Thymus (tissue), 11 donors: Measurements from ENCODE around the gene SDR42E1. TPM values are rescaled to one million over a fixed set of nuclear protein-coding genes. Genes with fewer than 3 reads are reported as not detected.

ENCODE experiments used
- DNase-seq, 9 donors: peaks; one replicate each; pipeline ENCODE4 v3.0.0-alpha.2; 2013; ENCODE audit warnings: low spot score in 9 of 9, low read depth in 6 of 9, missing footprints in 1 of 9
- H3K27ac ChIP-seq, 2 donors: one replicate each; pipeline ENCODE4 v1.5.1; 2013; ENCODE audit warnings: control low read depth in 1 of 2, low read depth in 1 of 2, low read length in 1 of 2, mild to moderate bottlenecking in 1 of 2, moderate library complexity in 1 of 2
- H3K27me3 ChIP-seq, 2 donors: one replicate each; pipeline ENCODE4 v1.5.1; 2013; ENCODE audit warnings: low read length in 1 of 2; ENCODE audit not compliant: control insufficient read depth in 2 of 2, insufficient read depth in 1 of 2
- H3K36me3 ChIP-seq, 2 donors: one replicate each; pipeline ENCODE4 v1.5.1; 2013; ENCODE audit warnings: low read length in 1 of 2, mild to moderate bottlenecking in 1 of 2, moderate library complexity in 1 of 2; ENCODE audit not compliant: control insufficient read depth in 2 of 2, insufficient read depth in 2 of 2
- H3K4me1 ChIP-seq, 2 donors: one replicate each; pipeline ENCODE4 v1.5.1; 2013; ENCODE audit warnings: low read length in 2 of 2; ENCODE audit not compliant: control insufficient read depth in 2 of 2, insufficient read depth in 2 of 2
- H3K4me3 ChIP-seq, 2 donors: one replicate each; pipeline ENCODE4 v1.5.1; 2013; ENCODE audit warnings: low read length in 2 of 2, control low read depth in 1 of 2, mild to moderate bottlenecking in 1 of 2
- H3K9me3 ChIP-seq, 2 donors: one replicate each; pipeline ENCODE4 v1.5.1; 2013; ENCODE audit warnings: low read length in 1 of 2, mild to moderate bottlenecking in 1 of 2; ENCODE audit not compliant: control insufficient read depth in 2 of 2, insufficient read depth in 1 of 2
- WGBS: extraction: QIAGEN DNeasy Blood & Tissue Kit; methylation state at CpG from one replicate; pipeline ENCODE4 v1.1.7; 2013; 5-methylcytosine and 5-hydroxymethylcytosine counted together
- polyA plus RNA-seq: library from polyadenylated mRNA; stranded (reverse); fragments of 200-250 nt; gene quantifications from one replicate; pipeline ENCODE4 v1.2.3, GENCODE V29; 2013
- total RNA-seq: library from RNA; stranded (reverse); fragments of 120-200 nt; gene quantifications from one replicate; pipeline ENCODE4 v1.2.4, GENCODE V29; 2013
- donor health status: healthy.

The SDR42E1 gene
- total and polyA plus RNA-seq, 2 donors = 1.8 to 6.0 TPM

DNA sequence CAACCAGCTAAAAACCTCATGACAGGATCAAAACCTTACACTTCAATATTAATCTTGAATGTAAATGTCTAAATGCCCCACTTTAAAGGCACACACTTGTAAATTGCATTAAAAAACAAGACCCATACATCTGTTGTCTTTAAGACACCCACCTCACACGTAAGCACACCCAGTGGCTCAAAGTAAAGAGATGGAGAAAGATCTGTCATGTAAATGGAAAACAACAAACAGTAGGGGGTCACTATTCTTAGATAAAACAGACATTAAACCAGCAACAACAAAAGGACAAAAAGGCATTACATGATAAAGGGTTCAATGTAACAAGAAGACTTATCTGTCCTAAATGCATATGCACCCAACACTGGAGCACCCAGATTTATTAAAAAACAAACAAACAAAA lies 35.6 kb downstream of the SDR42E1 start:
- 36% methylated on average over 1 of the region's 1 CpG for WGBS
- Histone ChIP-seq H3K36me3 (no peaks in the 10 kb centered on the region), H3K4me3 (no peak overlapping the region), H3K9me3 (no peaks in the 10 kb centered on the region), H3K4me1 (no peaks in the 10 kb centered on the region), H3K27ac (no peak overlapping the region), H3K27me3 (no peaks in the 10 kb centered on the region)
- no peak for DNase-seq

DNA sequence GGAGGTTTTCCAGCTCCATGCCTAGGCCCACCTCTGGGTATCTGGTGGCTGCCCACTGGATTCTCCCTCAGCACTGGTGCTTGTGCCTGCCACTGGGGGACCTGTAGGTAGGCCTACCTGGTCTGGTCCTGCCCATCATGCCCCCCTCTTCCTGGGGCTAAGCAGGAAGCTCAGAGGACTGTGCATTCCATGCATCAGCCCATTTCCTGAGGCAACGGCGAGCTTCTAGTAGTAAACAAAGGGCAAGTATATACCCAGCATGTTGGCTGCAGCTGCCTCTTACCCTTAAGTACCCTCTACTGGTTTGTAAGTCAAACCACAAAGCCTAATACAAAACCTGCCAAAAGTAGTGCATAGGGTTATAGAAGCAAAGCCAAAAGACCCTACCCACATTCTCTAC lies 37.5 kb downstream of the SDR42E1 start:
- WGBS = 85% methylated on average over 2 of the region's 2 CpGs
- H3K27ac ChIP-seq = no peak overlapping the region
- DNase-seq = no peak
- no peaks in the 10 kb centered on the region for H3K4me1 ChIP-seq
- H3K27me3 ChIP-seq = no peaks in the 10 kb centered on the region
- no peaks in the 10 kb centered on the region for H3K9me3 ChIP-seq
- no peaks in the 10 kb centered on the region for H3K36me3 ChIP-seq
- no peak overlapping the region for H3K4me3 ChIP-seq

- Histone ChIP-seq H3K27me3 (no peaks in the 10 kb centered on the region), H3K9me3 (no peaks in the 10 kb centered on the region), H3K4me1 (no peaks in the 10 kb centered on the region), H3K36me3 (no peaks in the 10 kb centered on the region), H3K4me3 (no peak overlapping the region), H3K27ac (no peak overlapping the region)
- WGBS = 99% methylated on average over 1 of the region's 1 CpG
- no peak for DNase-seq
Observed at GRCh38 chr16:81971853-81972252, 39.4 kb downstream of the SDR42E1 start.

- WGBS = 78% methylated on average over 5 of the region's 5 CpGs
- no peaks in the 10 kb centered on the region for H3K9me3 ChIP-seq
- H3K4me3 ChIP-seq = no peak overlapping the region
- H3K36me3 ChIP-seq = no peaks in the 10 kb centered on the region
- no peak overlapping the region for H3K27ac ChIP-seq
- H3K27me3 ChIP-seq = no peaks in the 10 kb centered on the region
- no peaks in the 10 kb centered on the region for H3K4me1 ChIP-seq
- no peak for DNase-seq
Observed at GRCh38 chr16:81967358-81967757, 43.9 kb downstream of the SDR42E1 start.

- no peak overlapping the region for H3K27ac ChIP-seq
- H3K4me1 ChIP-seq = no peaks in the 10 kb centered on the region
- WGBS = 95% methylated on average over 6 of the region's 6 CpGs
- no peak overlapping the region for H3K4me3 ChIP-seq
- no peak for DNase-seq
- H3K36me3 ChIP-seq = no peaks in the 10 kb centered on the region
- H3K9me3 ChIP-seq = no peaks in the 10 kb centered on the region
- no peaks in the 10 kb centered on the region for H3K27me3 ChIP-seq
Observed at GRCh38 chr16:81964808-81965207, 46.5 kb downstream of the SDR42E1 start.

DNA sequence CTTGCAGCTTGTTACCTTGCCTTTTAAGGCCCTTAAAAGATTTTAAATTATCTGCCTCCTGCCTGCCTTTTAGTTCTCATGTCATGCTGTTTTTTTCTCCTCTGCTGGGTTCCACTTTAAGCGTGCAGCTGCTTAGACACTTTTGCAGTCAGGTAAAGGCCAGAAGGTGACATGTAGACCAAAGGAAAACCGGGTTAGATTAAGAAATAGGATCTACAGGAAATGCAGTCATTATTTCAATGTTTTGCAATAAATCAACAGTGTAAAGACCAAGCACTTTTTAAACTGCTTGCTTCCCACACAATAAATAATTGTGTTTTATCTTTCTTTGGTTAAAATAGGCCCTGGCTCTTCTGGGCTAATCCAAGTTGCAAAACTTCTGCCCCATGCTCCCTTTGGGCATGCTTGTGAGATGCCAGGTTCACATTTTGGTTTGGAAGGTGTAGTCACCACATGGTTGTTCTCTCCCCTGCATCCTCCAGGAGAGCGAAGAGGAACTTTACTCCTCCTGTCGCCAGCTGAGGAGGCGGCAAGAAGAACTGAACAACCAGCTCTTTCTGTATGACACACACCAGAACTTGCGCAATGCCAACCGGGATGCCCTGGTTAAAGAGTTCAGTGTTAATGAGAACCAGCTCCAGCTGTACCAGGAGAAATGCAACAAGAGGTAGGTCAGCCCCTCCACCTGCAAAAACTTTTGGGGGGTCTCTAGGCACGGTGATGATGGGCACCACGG lies 54.9 kb downstream of the SDR42E1 start:
- Histone ChIP-seq H3K4me3 (no peak overlapping the region), H3K36me3 (no peaks in the 10 kb centered on the region), H3K27me3 (no peaks in the 10 kb centered on the region), H3K27ac (no peak overlapping the region), H3K4me1 (no peaks in the 10 kb centered on the region), H3K9me3 (no peaks in the 10 kb centered on the region)
- 89% methylated on average over 9 of the region's 9 CpGs for WGBS
- no peak for DNase-seq

DNA sequence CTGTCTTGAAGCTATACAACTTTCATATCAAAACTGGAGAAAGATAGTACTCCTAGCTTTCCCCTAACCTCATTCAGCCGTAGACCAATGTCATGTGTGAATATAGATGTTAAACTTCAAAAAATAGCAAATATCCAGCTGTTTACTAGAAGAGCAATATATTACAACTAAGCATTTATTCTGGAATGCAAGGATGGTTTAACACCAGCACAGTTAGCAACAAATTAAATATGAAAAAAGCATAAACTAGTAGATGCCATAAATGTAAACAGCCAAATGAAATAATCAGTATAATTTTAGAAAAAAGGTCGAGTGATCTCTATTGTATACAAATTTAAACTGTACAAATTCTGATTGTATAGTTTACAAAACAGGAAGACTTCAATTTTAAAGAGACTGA lies 59.7 kb downstream of the SDR42E1 start:
- no peak overlapping the region for H3K4me3 ChIP-seq
- H3K4me1 ChIP-seq = no peaks in the 10 kb centered on the region
- no peak for DNase-seq
- H3K27ac ChIP-seq = no peak overlapping the region
- H3K36me3 ChIP-seq = no peaks in the 10 kb centered on the region
- no peaks in the 10 kb centered on the region for H3K27me3 ChIP-seq
- WGBS = 94% methylated on average over 2 of the region's 2 CpGs
- H3K9me3 ChIP-seq = no peaks in the 10 kb centered on the region

DNA sequence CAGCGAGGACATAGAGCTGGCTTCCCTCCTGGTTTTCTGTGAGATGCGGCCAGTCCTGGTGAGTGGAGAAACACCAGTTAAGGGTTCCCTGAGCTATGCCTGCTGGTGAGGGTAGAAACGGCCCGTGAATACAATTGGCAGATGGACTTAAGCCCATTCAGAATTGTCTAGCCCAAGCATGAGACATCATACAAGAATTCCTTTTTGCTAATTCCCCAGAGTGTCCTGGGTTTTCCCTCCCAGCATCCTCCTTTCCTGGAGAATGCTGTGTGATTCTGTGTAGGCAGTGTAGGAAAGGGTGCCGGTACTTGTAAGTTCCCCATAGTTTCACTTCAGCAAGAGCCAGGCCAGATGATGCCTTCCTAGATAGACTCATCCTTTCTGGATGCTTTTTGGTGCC lies 65.1 kb downstream of the SDR42E1 start:
- no peaks in the 10 kb centered on the region for H3K27me3 ChIP-seq
- no peak for DNase-seq
- H3K36me3 ChIP-seq = peaks cover 0 to 4% of the 10 kb centered on the region in 2 donors
- H3K27ac ChIP-seq = no peak overlapping the region
- no peak overlapping the region for H3K4me3 ChIP-seq
- no peaks in the 10 kb centered on the region for H3K4me1 ChIP-seq
- 98% methylated on average over 5 of the region's 5 CpGs for WGBS
- H3K9me3 ChIP-seq = no peaks in the 10 kb centered on the region

GRCh38 chr16:81945665-81946064 lies 65.6 kb downstream of the SDR42E1 start:
- DNase-seq = no peak
- no peaks in the 10 kb centered on the region for H3K27me3 ChIP-seq
- WGBS = 95% methylated on average over 1 of the region's 1 CpG
- H3K9me3 ChIP-seq = no peaks in the 10 kb centered on the region
- no peak overlapping the region for H3K4me3 ChIP-seq
- H3K4me1 ChIP-seq = no peaks in the 10 kb centered on the region
- peaks cover 0 to 4% of the 10 kb centered on the region in 2 donors for H3K36me3 ChIP-seq
- no peak overlapping the region for H3K27ac ChIP-seq
